Frontal cortex (tissue), 4 donors: ENCODE results near the gene IFNL2. TPM values are rescaled to one million over a fixed set of nuclear protein-coding genes. Genes with fewer than 3 reads are reported as not detected.
"Not testable (repeated sequence)": the region's sequence is repeated elsewhere in the genome, so short reads cannot be mapped to it uniquely, and the experiment has no call there.

Experiments
- DNase-seq, 2 donors: peaks; one replicate each; pipeline ENCODE4 v3.0.0; 2012; ENCODE audit warnings: low spot score in 2 of 2
- FAIRE-seq: peaks from 2 replicates; lab custom pipeline; 2012; peaks lifted over from hg19 to GRCh38; lab: Jason Lieb, UNC
- total RNA-seq: library from RNA; depleted of rRNA; stranded (reverse); fragments of >200 nt; gene quantifications from one replicate; pipeline ENCODE4 v1.2.3, GENCODE V29; 2014
- donor health status: control.
- donor health status: control.
- donor health status: control.

The IFNL2 gene
- total RNA-seq, 1 donor from 2014 or later = not detected

DNA sequence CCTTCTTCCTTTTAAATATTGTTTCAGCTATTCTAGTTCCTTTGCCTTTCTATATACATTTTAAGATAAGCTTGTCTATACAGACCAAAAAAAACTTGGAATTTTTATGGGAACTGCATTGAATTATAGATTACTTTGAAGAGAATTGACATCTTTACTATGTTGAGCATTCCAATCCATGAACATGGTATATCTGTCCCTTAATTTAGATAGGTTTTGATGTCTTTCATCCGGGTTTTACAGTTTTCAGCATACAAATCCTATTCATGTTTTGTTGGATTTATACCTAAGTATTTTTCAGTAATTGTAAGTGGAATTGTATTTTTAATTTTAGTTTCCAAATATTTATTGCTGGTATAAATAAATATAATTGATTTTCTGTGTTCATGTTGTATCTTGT, 15.8 kb downstream of the IFNL2 start:
- no peak for DNase-seq
- FAIRE-seq = no peak

DNA sequence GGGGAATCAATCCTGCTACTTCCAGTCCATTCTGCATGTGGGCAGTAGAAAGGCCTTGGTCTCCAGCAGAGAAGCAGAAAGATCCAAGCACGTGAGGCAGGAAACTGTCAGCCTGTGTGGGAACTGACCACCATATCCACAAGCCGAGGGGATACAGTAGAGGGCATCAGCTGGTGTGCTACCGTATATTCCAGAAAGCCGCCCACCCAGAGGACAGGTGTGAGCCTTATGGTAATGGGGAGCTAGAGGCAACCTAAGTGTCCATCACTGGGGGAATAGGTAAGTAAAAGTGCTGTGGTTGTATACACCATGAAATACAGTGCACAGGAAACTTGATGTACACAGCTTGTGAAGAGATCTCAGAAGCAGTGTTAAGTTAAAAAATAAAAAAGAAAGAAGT, 25.2 kb downstream of the IFNL2 start:
- FAIRE-seq = no peak
- DNase-seq = no peak

GRCh38 chr19:39296055-39296645, 28.0 kb downstream of the IFNL2 start, which contains the start of gene IFNL1:
TSS of gene IFNL1 (plus strand) at chr19:39296407. CDS start at chr19:39296422, 15 bp downstream.
- DNase-seq = no peak

GRCh38 chr19:39296906-39297305, 28.7 kb downstream of the IFNL2 start:
- DNase-seq = no peak

More at GRCh38 chr19:39296055-39296645, 28.0 kb downstream of the IFNL2 start, which contains the start of gene IFNL1:
- FAIRE-seq = no peak

DNA sequence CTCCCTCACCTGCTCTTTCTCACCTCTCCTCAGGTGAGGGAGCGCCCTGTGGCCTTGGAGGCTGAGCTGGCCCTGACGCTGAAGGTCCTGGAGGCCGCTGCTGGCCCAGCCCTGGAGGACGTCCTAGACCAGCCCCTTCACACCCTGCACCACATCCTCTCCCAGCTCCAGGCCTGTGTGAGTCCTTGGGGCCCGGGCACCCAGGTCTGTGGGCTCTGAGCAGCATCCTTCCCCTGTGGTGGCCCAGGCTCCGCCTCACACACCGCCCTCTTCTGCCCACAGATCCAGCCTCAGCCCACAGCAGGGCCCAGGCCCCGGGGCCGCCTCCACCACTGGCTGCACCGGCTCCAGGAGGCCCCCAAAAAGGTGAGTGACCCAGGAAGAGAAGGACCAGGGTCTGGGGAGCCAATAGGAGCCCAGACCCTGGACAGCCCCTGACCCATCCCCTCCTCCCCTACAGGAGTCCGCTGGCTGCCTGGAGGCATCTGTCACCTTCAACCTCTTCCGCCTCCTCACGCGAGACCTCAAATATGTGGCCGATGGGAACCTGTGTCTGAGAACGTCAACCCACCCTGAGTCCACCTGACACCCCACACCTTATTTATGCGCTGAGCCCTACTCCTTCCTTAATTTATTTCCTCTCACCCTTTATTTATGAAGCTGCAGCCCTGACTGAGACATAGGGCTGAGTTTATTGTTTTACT, 29.9 kb downstream of the IFNL2 start:
- no peak for DNase-seq
- FAIRE-seq = no peak

More at GRCh38 chr19:39296906-39297305, 28.7 kb downstream of the IFNL2 start:
- FAIRE-seq = no peak

- FAIRE-seq = no peak
Measured at GRCh38 chr19:39299404-39299803, 31.2 kb downstream of the IFNL2 start.

GRCh38 chr19:39299832-39300231, 31.6 kb downstream of the IFNL2 start:
- DNase-seq = no peak
- no peak for FAIRE-seq

More at GRCh38 chr19:39299404-39299803, 31.2 kb downstream of the IFNL2 start:
- no peak for DNase-seq

DNA sequence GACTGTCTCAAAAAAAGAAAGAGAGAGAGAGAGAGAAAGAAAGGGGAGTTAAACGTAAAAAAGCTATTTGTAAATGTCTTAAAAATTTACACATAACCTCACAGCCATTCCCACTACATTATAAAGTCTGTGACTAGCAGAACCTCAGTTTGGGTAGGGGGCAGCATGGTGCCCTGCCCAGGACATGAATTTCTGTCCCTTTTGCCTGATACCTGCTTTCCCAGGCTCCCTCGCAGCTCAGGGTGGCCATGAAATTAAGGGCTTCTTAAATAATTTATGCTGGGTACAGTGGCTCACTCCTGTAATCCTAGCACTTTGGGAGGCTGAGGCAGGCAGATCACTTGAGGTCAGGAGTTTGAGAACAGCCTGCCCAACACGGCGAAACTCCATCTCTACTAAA, 32.8 kb downstream of the IFNL2 start:
- DNase-seq = no peak
- no peak for FAIRE-seq

DNA sequence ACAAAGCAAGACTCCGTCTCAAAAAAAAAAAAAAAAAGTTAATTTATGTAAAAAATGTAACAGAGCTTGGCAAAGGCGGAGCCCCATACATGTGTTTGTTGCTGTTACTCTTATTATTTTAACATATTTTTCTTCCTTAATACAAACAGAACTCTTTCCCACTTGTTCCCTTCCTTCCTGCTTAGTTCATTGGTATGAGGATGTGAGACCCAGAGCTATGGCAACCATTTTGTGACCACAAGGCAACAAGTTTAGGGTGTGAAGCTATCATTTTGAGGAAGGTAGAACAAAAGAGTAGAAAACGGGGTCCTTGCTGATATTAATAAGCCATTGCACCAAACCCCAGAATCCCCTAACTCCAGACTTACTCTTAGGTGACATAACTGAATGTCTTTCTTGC, 33.4 kb downstream of the IFNL2 start:
- FAIRE-seq (no peak), DNase-seq (no peak)

DNA sequence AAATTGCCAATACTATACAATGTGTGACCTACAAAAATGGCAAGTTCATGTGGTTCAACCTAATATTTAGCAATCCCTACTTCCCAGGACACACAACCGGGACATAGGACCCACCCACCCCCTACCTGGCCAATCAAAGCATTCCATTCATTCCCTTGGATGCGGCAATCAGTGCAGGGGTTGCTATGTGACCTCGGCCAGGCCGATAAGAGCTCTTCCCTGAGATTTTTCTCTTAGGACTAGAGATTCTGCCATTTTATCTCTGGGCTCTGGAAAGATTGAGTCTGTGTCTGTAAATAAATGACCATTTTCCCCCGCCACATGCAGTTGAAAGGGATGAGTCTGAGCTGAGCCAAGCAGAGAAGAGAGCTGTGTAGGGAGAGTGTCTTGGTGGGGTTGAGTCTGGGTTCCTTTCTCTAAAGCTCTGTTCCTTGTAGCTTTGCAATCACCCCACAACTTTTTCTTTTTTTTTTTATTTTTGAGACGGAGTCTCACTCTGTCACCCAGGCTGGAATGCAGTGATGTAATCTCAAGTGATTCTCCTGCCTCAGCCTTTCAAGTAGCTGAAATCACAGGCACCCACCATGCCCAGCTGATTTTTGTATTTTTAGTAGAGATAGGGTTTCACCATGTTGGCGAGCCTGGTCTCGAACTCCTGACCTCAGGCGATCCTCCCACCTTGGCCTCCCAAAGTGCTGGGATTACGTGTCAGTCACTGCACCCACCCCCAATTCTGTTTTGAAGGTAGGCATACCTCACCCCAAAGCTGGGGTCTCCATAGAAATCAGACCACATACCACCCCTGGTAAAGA, 35.4 kb downstream of the IFNL2 start:
- FAIRE-seq (no peak), DNase-seq (no peak)

GRCh38 chr19:39304185-39304513, 36.0 kb downstream of the IFNL2 start:
- DNase-seq = no peak
- FAIRE-seq = no peak

DNA sequence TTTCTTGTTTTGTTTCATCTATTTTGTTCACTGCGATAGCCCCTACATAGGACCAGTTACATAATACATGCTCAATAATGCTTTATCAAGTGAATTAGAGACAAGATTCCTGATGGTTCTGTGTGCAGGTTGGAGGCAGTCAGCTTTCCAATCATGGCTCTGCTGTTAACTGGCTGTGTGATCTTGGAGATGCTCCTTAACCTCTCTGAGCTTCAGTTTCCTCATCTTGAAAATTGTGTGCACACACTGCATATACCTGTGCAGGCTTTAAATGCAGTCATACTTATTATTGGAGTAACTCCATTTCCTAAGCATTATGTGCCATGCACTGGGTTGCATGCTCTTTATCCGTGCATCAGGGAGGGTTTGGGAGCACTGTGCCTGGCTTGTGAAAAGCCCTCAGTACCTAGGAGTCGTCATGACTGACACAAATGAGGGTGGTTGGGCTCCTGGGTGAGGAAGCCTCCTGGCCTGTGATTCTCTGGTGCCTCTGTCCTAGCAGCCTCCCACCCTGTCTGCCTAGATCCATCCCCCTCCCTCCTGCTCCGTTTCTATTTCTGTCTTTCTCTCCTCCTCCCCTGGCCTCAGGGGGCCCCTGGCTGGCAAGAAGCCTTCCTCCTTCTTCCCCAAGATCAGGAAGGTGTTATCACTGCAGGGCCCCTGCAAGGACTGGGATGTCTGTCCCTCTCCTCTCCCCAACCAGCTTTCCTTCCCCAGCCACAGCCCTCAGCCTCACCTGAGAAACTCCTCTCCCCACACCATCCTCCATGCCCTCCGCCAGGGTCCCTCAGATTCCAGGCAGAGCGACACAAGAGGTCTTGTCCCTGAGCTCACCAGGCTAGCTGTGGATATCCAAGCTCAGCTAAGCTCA, 36.7 kb downstream of the IFNL2 start:
- DNase-seq = no peak
- FAIRE-seq = no peak

- no peak for FAIRE-seq
- DNase-seq = no peak
Measured at GRCh38 chr19:39306075-39306474, 37.9 kb downstream of the IFNL2 start.

DNA sequence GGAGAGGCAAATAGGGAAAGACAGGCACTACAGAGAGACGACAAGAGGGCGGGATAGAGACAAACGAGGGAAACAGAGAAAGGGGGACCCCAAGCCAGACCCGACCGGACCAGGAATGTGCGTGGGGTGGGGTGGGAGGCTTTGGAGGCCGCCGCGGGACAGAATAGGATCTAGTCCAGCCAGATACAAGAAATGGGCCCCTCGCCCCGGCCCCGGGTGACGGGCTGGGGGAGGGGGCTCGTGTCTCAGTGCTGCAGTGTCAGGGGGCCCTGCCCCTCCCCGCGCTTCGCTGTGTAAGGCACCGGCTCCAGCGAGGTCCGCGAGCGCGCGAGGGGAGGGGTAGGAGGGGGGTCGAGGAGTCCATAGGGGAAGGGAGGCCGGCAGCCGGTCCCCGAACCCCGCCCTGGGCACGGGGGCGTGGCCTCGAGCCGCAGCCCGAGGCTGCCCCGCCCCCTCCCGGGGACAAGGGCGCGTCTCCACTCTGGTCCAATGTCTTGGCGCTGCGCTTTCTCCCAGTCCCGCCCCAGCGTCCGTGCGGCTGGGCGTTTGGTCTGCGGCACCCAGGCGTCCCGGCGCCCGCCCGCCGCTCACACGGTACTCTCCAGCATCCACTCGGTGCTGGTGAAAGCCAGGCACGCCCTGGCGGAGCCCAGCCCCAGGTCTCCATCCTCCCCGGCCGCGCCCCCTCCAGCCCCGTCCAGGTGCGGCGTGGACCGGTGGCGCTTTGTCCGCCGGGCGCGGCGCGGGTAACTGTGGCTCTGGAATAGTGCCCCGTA, 39.0 kb downstream of the IFNL2 start:
- no peak for FAIRE-seq
- no peak for DNase-seq

- no peak for DNase-seq
- no peak for FAIRE-seq
Measured at GRCh38 chr19:39307822-39308530, 39.8 kb downstream of the IFNL2 start.

DNA sequence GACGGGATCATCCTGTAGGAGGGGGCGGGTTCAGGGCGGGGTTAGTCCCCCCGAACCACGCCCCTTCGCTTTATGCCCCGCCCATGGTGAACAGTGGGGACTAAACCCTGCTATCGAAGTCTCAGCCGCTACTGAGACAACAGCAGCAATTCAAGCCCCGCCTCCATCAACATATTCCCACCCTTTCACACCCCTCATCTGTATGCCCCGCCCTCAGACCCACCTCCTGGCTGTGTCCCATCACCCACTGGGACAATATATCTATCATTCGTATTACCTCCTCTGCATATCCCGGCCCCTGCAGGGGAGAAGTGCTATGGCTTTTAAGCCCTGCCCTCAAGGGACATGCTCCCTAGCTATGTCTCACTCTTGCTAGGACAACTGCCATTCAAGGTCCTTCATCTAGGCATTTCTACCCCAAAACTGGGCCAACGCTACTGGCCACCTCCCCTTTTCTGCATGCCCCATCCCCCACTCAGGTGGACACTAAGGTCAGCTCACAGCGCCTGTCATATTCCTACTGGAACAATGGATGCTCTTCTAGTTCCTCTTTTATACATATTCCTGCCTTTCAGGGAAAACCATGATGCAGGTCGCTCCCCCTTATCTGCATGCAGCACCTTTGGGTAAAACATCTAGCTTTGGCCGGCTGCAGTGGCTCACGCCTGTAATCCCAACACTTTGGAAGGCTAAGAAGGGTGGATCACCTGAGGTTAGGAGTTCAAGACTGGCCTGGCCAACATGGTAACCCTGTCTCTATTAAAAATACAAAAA, 40.5 kb downstream of the IFNL2 start:
- FAIRE-seq (no peak), DNase-seq (no peak)

GRCh38 chr19:39309305-39309670, 41.1 kb downstream of the IFNL2 start:
- FAIRE-seq = not testable (repeated sequence)

More at GRCh38 chr19:39309305-39309670, 41.1 kb downstream of the IFNL2 start:
- DNase-seq = not testable (repeated sequence)
